Esophagus muscularis mucosa (tissue), 3 donors: ENCODE results near the gene ATP6V0E1.

ENCODE experiments used
- EP300 ChIP-seq: sonication (generic); formaldehyde crosslinking; IDR thresholded peaks from one replicate; pipeline ENCODE4 v1.6.1; 2017; ENCODE audit warnings: antibody characterized with exemption
- TF ChIP-seq, protein P1 (sequence below), 3 experiments: fragments of 200-600 bp in 2 of 3; fragments of 450-650 bp in 1 of 3; sonication (generic) in 2 of 3; IDR thresholded peaks; one replicate each; pipeline ENCODE4 v1.5.1; 2017 to 2019; ENCODE audit warnings: antibody characterized with exemption in 3 of 3, mild to moderate bottlenecking in 2 of 3, moderate library complexity in 1 of 3

GRCh38 chr5:173020154-173020581 lies 36.6 kb downstream of the ATP6V0E1 start:
- no peak for TF ChIP-seq EP300
- TF ChIP-seq, protein P1, sequence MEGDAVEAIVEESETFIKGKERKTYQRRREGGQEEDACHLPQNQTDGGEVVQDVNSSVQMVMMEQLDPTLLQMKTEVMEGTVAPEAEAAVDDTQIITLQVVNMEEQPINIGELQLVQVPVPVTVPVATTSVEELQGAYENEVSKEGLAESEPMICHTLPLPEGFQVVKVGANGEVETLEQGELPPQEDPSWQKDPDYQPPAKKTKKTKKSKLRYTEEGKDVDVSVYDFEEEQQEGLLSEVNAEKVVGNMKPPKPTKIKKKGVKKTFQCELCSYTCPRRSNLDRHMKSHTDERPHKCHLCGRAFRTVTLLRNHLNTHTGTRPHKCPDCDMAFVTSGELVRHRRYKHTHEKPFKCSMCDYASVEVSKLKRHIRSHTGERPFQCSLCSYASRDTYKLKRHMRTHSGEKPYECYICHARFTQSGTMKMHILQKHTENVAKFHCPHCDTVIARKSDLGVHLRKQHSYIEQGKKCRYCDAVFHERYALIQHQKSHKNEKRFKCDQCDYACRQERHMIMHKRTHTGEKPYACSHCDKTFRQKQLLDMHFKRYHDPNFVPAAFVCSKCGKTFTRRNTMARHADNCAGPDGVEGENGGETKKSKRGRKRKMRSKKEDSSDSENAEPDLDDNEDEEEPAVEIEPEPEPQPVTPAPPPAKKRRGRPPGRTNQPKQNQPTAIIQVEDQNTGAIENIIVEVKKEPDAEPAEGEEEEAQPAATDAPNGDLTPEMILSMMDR (IDR thresholded peaks at IDR 0.05) = no peak
